SK-N-MC (cell line): ENCODE measurements around the gene MYO5B.

Experiments used
- EZH2 ChIP-seq: fragments of 200-600 bp; sonication (generic); IDR thresholded peaks from one replicate; pipeline ENCODE4 v1.6.1; 2017; ENCODE audit warnings: antibody characterized with exemption
- POLR2AphosphoS5 ChIP-seq: IDR thresholded peaks from 2 replicates; pipeline ENCODE4 v1.6.1; 2012; ENCODE audit warnings: mild to moderate bottlenecking, low read depth, low read length, borderline replicate concordance

GRCh38 chr18:50133526-50133925, 61.4 kb downstream of the MYO5B start:
- TF ChIP-seq EZH2: no peak
- no peak for TF ChIP-seq POLR2AphosphoS5
